ENCODE results near the gene SSPN. TPM values are rescaled to one million over a fixed set of nuclear protein-coding genes. Genes with fewer than 3 reads are reported as not detected.

The SSPN gene, protein sequence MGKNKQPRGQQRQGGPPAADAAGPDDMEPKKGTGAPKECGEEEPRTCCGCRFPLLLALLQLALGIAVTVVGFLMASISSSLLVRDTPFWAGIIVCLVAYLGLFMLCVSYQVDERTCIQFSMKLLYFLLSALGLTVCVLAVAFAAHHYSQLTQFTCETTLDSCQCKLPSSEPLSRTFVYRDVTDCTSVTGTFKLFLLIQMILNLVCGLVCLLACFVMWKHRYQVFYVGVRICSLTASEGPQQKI
- polyA plus RNA-seq (2013, experiment 1 of 2): 0.71 TPM
- polyA plus RNA-seq (2013, experiment 2 of 2): 1.1 TPM

DNA sequence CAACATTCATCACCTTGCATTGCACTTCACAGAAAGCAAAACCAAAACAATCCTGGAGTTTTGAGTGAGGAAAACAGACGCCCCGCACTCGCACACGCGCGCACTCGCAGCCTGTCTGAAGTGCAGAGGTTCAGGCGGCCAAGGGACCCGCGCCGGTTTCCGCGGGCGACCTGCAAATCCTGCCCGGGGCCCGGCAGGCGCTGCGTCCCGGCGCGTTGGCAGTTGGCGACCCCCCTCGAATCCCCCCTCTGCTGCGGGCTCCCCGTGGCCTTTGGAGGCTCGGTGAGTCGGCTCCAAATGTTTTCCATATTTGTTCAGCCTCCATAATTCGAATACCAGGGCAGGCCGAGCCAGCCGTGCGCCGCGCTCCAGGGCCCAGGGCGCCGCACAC, at the start of gene SSPN:
Gene SSPN (plus strand): TSS at position 324 of the 391 bp plus-strand sequence. CDS start 100 bp downstream, outside the sequence.
- no CpG with 5 or more reads among the region's 35 CpGs for WGBS, 2 donors (ENCODE audit: extremely low coverage in 2 of 2, insufficient read length in 2 of 2, insufficient replicate concordance in 1 of 2)
- Histone ChIP-seq H3K9me3 (replicated peaks in 1 of 2; ENCODE audit: control insufficient read depth in 2 of 2, insufficient read depth in 1 of 2, low read depth in 1 of 2, low read length in 2 of 2) (no peaks in the 10 kb centered on the region), H3K14ac (ENCODE audit: low read length) (peak within 1 kb of the TSS; percentile 71), H3K18ac (ENCODE audit: low read length) (peak within 1 kb of the TSS; percentile 95), H3K4me1 (ENCODE audit: control insufficient read depth in 2 of 2, insufficient read depth in 1 of 2, low read depth in 1 of 2, low read length in 2 of 2) (peaks cover 0 to 10% of the 10 kb centered on the region in 2 donors), H2BK12ac (ENCODE audit: low read length) (no peak within 1 kb of the TSS), H2BK15ac (ENCODE audit: low read length) (no peak within 1 kb of the TSS), H4K8ac (ENCODE audit: low read depth, low read length) (peak within 1 kb of the TSS; percentile 100), H3K36me3 (replicated peaks in 1 of 2; ENCODE audit: control insufficient read depth in 2 of 2, insufficient read depth in 2 of 2, low read length in 2 of 2) (no peaks in the 10 kb centered on the region), H3K79me1 (ENCODE audit: low read depth, low read length) (no peaks in the 10 kb centered on the region), H2BK120ac (ENCODE audit: low read depth, low read length) (no peak within 1 kb of the TSS), H3K27ac (replicated peaks; ENCODE audit: low read length) (no peak within 1 kb of the TSS), H4K91ac (ENCODE audit: low read depth, low read length, poor library complexity) (no peak within 1 kb of the TSS), H3K4ac (ENCODE audit: low read length) (no peak within 1 kb of the TSS), H2AK5ac (ENCODE audit: low read depth, low read length) (no peak within 1 kb of the TSS), H3K4me2 (ENCODE audit: insufficient read depth, low read length, poor library complexity, severe bottlenecking) (peak within 1 kb of the TSS; percentile 80), H3K27me3 (ENCODE audit: control insufficient read depth in 3 of 3, insufficient read depth in 3 of 3, low read depth in 1 of 3, low read length in 3 of 3) (peaks cover 0 to 26% (median 2%) of the 10 kb centered on the region in 3 experiments), H2BK5ac (ENCODE audit: low read length) (peak within 1 kb of the TSS; percentile 11), H2AFZ (ENCODE audit: low read length) (peak within 1 kb of the TSS; percentile 99), H3K23ac (ENCODE audit: low read depth, low read length, poor library complexity) (peak within 1 kb of the TSS; percentile 3), H3K9ac (ENCODE audit: low read depth, low read length, poor library complexity) (peak within 1 kb of the TSS; percentile 94), H3K4me3 (ENCODE audit: low read length in 2 of 2) (peak within 1 kb of the TSS; percentile 84 to 94)
- DNase-seq (ENCODE audit: low spot score): peak; percentile 12

DNA sequence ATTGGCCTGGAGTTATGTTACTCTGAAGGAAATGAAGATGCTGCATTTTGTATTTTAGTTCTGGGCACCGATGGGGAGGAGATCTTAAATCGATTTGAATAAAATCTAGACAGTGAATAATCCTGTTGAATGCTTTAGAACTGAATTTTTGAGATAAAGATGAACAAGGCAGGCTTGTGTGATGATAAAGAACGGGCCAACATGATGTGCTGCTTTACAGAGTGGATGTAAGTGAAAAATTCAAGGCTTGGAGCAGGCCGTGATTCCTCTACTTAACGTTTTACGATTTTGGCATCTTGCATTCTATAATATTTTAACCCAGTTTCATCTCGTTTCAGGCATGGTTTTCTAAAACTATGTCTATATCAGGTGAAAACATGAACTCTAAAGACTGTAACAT, 47.1 kb upstream of the SSPN start:
- Histone ChIP-seq H2BK120ac (ENCODE audit: low read depth, low read length) (no peak overlapping the region), H2AFZ (ENCODE audit: low read length) (no peak overlapping the region), H2BK12ac (ENCODE audit: low read length) (no peak overlapping the region), H3K4me2 (ENCODE audit: insufficient read depth, low read length, poor library complexity, severe bottlenecking) (no peak overlapping the region), H3K27me3 (ENCODE audit: control insufficient read depth in 3 of 3, insufficient read depth in 3 of 3, low read depth in 1 of 3, low read length in 3 of 3) (peaks cover 0 to 16% (median 0%) of the 10 kb centered on the region in 3 experiments), H3K9me3 (replicated peaks in 1 of 2; ENCODE audit: control insufficient read depth in 2 of 2, insufficient read depth in 1 of 2, low read depth in 1 of 2, low read length in 2 of 2) (no peaks in the 10 kb centered on the region), H3K79me1 (ENCODE audit: low read depth, low read length) (no peaks in the 10 kb centered on the region), H3K4ac (ENCODE audit: low read length) (no peak overlapping the region), H4K8ac (ENCODE audit: low read depth, low read length) (no peak overlapping the region), H3K36me3 (replicated peaks in 1 of 2; ENCODE audit: control insufficient read depth in 2 of 2, insufficient read depth in 2 of 2, low read length in 2 of 2) (no peaks in the 10 kb centered on the region), H2BK5ac (ENCODE audit: low read length) (no peak overlapping the region), H3K27ac (replicated peaks; ENCODE audit: low read length) (no peak overlapping the region), H2AK5ac (ENCODE audit: low read depth, low read length) (no peak overlapping the region), H2BK15ac (ENCODE audit: low read length) (no peak overlapping the region), H3K4me3 (ENCODE audit: low read length in 2 of 2) (no peak overlapping the region), H3K14ac (ENCODE audit: low read length) (no peak overlapping the region), H3K4me1 (ENCODE audit: control insufficient read depth in 2 of 2, insufficient read depth in 1 of 2, low read depth in 1 of 2, low read length in 2 of 2) (peaks cover 0 to 3% of the 10 kb centered on the region in 2 donors), H3K23ac (ENCODE audit: low read depth, low read length, poor library complexity) (no peak overlapping the region), H3K18ac (ENCODE audit: low read length) (no peak overlapping the region), H3K9ac (ENCODE audit: low read depth, low read length, poor library complexity) (no peak overlapping the region), H4K91ac (ENCODE audit: low read depth, low read length, poor library complexity) (no peak overlapping the region)
- WGBS, 2 donors (ENCODE audit: extremely low coverage in 2 of 2, insufficient read length in 2 of 2, insufficient replicate concordance in 1 of 2): no CpG with 5 or more reads among the region's 7 CpGs
- no peak for DNase-seq (ENCODE audit: low spot score)

DNA sequence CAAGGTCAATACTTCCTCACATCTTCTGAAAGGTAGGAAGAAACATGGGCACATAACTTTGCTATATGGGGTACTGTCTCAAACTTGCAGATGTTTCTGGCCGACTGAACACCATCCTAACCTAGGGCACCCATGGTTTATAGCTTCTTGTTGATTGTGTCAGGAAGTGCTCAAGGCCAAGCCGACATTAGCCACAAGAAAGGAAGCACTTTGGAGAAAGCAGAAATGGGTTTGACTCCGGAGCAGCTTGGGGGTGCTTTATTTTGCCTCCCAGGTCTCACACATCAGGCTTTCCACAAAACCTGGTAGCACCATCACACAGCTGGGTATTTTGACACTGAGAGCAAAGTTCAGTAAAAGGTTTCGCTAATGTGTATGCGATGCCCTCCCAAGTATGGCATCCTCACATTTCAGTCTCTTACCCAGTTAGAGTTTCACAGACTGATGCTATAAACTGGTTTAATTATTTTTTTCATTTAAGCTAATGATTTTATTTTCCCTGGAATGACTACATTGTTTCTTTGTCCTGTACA, 45.3 kb upstream of the SSPN start:
- Histone ChIP-seq H3K4me3 (ENCODE audit: low read length in 2 of 2) (no peak overlapping the region), H2BK5ac (ENCODE audit: low read length) (no peak overlapping the region), H3K4ac (ENCODE audit: low read length) (no peak overlapping the region), H3K36me3 (replicated peaks in 1 of 2; ENCODE audit: control insufficient read depth in 2 of 2, insufficient read depth in 2 of 2, low read length in 2 of 2) (no peaks in the 10 kb centered on the region), H3K14ac (ENCODE audit: low read length) (no peak overlapping the region), H3K23ac (ENCODE audit: low read depth, low read length, poor library complexity) (no peak overlapping the region), H3K27me3 (ENCODE audit: control insufficient read depth in 3 of 3, insufficient read depth in 3 of 3, low read depth in 1 of 3, low read length in 3 of 3) (peaks cover 0 to 9% (median 0%) of the 10 kb centered on the region in 3 experiments), H3K79me1 (ENCODE audit: low read depth, low read length) (no peaks in the 10 kb centered on the region), H3K9ac (ENCODE audit: low read depth, low read length, poor library complexity) (no peak overlapping the region), H3K9me3 (replicated peaks in 1 of 2; ENCODE audit: control insufficient read depth in 2 of 2, insufficient read depth in 1 of 2, low read depth in 1 of 2, low read length in 2 of 2) (no peaks in the 10 kb centered on the region), H2BK120ac (ENCODE audit: low read depth, low read length) (no peak overlapping the region), H3K27ac (replicated peaks; ENCODE audit: low read length) (no peak overlapping the region), H2AK5ac (ENCODE audit: low read depth, low read length) (no peak overlapping the region), H3K4me2 (ENCODE audit: insufficient read depth, low read length, poor library complexity, severe bottlenecking) (no peak overlapping the region), H4K91ac (ENCODE audit: low read depth, low read length, poor library complexity) (no peak overlapping the region), H3K18ac (ENCODE audit: low read length) (no peak overlapping the region), H2AFZ (ENCODE audit: low read length) (no peak overlapping the region), H2BK15ac (ENCODE audit: low read length) (no peak overlapping the region), H3K4me1 (ENCODE audit: control insufficient read depth in 2 of 2, insufficient read depth in 1 of 2, low read depth in 1 of 2, low read length in 2 of 2) (peaks cover 0 to 3% of the 10 kb centered on the region in 2 donors), H4K8ac (ENCODE audit: low read depth, low read length) (no peak overlapping the region), H2BK12ac (ENCODE audit: low read length) (no peak overlapping the region)
- WGBS, 2 donors (ENCODE audit: extremely low coverage in 2 of 2, insufficient read length in 2 of 2, insufficient replicate concordance in 1 of 2): no CpG with 5 or more reads among the region's 5 CpGs
- DNase-seq (ENCODE audit: low spot score): no peak

DNA sequence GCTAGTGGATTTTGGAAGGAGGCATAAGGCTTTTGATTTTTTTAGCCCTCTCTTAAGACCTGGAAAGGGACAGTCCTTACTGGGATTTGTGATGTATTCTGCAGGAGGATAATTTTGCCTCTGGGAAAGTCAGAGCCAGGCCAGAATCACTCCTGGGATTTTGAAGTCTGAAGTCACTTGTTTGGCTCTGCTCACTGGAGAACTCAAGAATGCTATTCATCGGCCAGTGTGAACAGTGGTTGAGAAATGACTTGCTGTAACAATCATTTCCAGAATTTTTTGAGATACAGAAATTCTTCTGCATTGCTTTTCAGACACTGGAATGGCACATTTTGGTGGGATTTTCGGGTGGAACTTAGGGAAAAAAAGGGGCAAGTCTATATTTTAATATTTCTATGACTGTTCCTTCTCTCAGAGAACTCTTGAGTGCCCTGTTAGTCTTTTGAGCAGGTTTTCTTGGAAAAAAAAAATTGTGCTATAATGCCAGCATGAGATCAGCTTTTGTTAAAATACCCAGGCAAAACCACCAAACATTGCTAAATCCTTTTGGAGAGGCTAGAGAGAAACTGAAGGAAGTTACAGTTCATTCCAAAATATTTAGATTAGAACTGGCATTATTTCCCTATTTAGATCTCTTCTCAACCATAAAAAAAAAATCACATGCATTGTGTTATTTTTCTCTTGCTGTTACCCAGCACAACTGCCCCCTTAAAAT, 44.5 kb upstream of the SSPN start:
- H2BK12ac ChIP-seq (ENCODE audit: low read length): no peak overlapping the region
- no peak overlapping the region for H3K4ac ChIP-seq (ENCODE audit: low read length)
- H3K36me3 ChIP-seq (replicated peaks in 1 of 2; ENCODE audit: control insufficient read depth in 2 of 2, insufficient read depth in 2 of 2, low read length in 2 of 2): no peaks in the 10 kb centered on the region
- H2AK5ac ChIP-seq (ENCODE audit: low read depth, low read length): no peak overlapping the region
- DNase-seq (ENCODE audit: low spot score): no peak
- no peaks in the 10 kb centered on the region for H3K9me3 ChIP-seq (replicated peaks in 1 of 2; ENCODE audit: control insufficient read depth in 2 of 2, insufficient read depth in 1 of 2, low read depth in 1 of 2, low read length in 2 of 2)
- no peak overlapping the region for H2BK5ac ChIP-seq (ENCODE audit: low read length)
- no peak overlapping the region for H4K91ac ChIP-seq (ENCODE audit: low read depth, low read length, poor library complexity)
- H3K18ac ChIP-seq (ENCODE audit: low read length): no peak overlapping the region
- H3K4me1 ChIP-seq (ENCODE audit: control insufficient read depth in 2 of 2, insufficient read depth in 1 of 2, low read depth in 1 of 2, low read length in 2 of 2): peaks cover 0 to 3% of the 10 kb centered on the region in 2 donors
- H4K8ac ChIP-seq (ENCODE audit: low read depth, low read length): no peak overlapping the region
- no peak overlapping the region for H2AFZ ChIP-seq (ENCODE audit: low read length)
- H2BK120ac ChIP-seq (ENCODE audit: low read depth, low read length): no peak overlapping the region
- H3K9ac ChIP-seq (ENCODE audit: low read depth, low read length, poor library complexity): no peak overlapping the region
- peaks cover 0 to 4% (median 0%) of the 10 kb centered on the region in 3 experiments for H3K27me3 ChIP-seq (ENCODE audit: control insufficient read depth in 3 of 3, insufficient read depth in 3 of 3, low read depth in 1 of 3, low read length in 3 of 3)
- H3K14ac ChIP-seq (ENCODE audit: low read length): no peak overlapping the region
- no peak overlapping the region for H2BK15ac ChIP-seq (ENCODE audit: low read length)
- H3K4me3 ChIP-seq (ENCODE audit: low read length in 2 of 2): no peak overlapping the region
- no peak overlapping the region for H3K23ac ChIP-seq (ENCODE audit: low read depth, low read length, poor library complexity)
- no peaks in the 10 kb centered on the region for H3K79me1 ChIP-seq (ENCODE audit: low read depth, low read length)
- no peak overlapping the region for H3K27ac ChIP-seq (replicated peaks; ENCODE audit: low read length)
- no CpG with 5 or more reads among the region's 2 CpGs for WGBS, 2 donors (ENCODE audit: extremely low coverage in 2 of 2, insufficient read length in 2 of 2, insufficient replicate concordance in 1 of 2)
- H3K4me2 ChIP-seq (ENCODE audit: insufficient read depth, low read length, poor library complexity, severe bottlenecking): no peak overlapping the region

All from neuronal stem cell (in vitro differentiated cells).